HepG2 (cell line): Measurements from ENCODE around the gene RHBDD2. TPM values are rescaled to one million over a fixed set of nuclear protein-coding genes. Genes with fewer than 3 reads are reported as not detected.

Experiments used
- ATF1 ChIP-seq: IDR thresholded peaks from 2 replicates; pipeline ENCODE4 v1.6.1; 2016; ENCODE audit warnings: mild to moderate bottlenecking, control low read depth
- CEBPB ChIP-seq: IDR thresholded peaks from 2 replicates; pipeline ENCODE4 v1.6.1; 2011; ENCODE audit warnings: low read depth, low read length, improper control_type of control experiment, borderline replicate concordance
- ELK4 ChIP-seq: sonication (generic); formaldehyde crosslinking; IDR thresholded peaks from 2 replicates; pipeline ENCODE4 v1.9.0; 2021; ENCODE audit warnings: missing genetic modification reagents, borderline replicate concordance
- EZH2 ChIP-seq: conservative IDR thresholded peaks from 2 replicates; pipeline ENCODE4 v1.6.1; 2012; ENCODE audit warnings: mild to moderate bottlenecking, low read depth, low read length, moderate library complexity
- HOMEZ ChIP-seq: IDR thresholded peaks from 2 replicates; pipeline ENCODE4 v1.6.1; 2016; ENCODE audit warnings: low read depth
- MNT ChIP-seq: fragments of 450-650 bp; IDR thresholded peaks from 2 replicates; pipeline ENCODE4 v1.6.1; 2016
- NAIF1 ChIP-seq: sonication (generic); formaldehyde crosslinking; IDR thresholded peaks from 2 replicates; pipeline ENCODE4 v1.5.0; 2020; ENCODE audit warnings: mild to moderate bottlenecking, missing genetic modification reagents, borderline replicate concordance
- SALL1 ChIP-seq: sonication (generic); formaldehyde crosslinking; IDR thresholded peaks from 2 replicates; pipeline ENCODE4 v1.8.0; 2022; ENCODE audit warnings: mild to moderate bottlenecking, missing genetic modification reagents
- SRSF4 ChIP-seq: fragments of 200-400 bp; formaldehyde crosslinking; IDR thresholded peaks from one replicate; pipeline ENCODE4 v1.6.1; 2018; ENCODE audit warnings: mild to moderate bottlenecking, low read depth, low read length, moderate library complexity; ENCODE audit not compliant: poor library complexity, severe bottlenecking
- SSRP1 ChIP-seq: IDR thresholded peaks from 2 replicates; pipeline ENCODE4 v1.6.1; 2016; ENCODE audit warnings: control low read depth
- ZBTB7B ChIP-seq: sonication (generic); formaldehyde crosslinking; IDR thresholded peaks from 2 replicates; pipeline ENCODE4 v1.4.0; 2020; ENCODE audit warnings: missing genetic modification reagents
- ZMYM3 ChIP-seq: sonication (generic); formaldehyde crosslinking; IDR thresholded peaks from 2 replicates; pipeline ENCODE4 v1.5.1; 2020; ENCODE audit warnings: mild to moderate bottlenecking, missing genetic modification reagents
- ZMYM4 ChIP-seq: sonication (generic); formaldehyde crosslinking; IDR thresholded peaks from 2 replicates; pipeline ENCODE4 v1.8.1; 2023; ENCODE audit warnings: mild to moderate bottlenecking, missing genetic modification reagents
- ZNF281 ChIP-seq: sonication (generic); formaldehyde crosslinking; IDR thresholded peaks from 2 replicates; pipeline ENCODE4 v1.4.0; 2020; ENCODE audit warnings: missing genetic modification reagents, borderline replicate concordance
- ZNF550 ChIP-seq: sonication (generic); formaldehyde crosslinking; IDR thresholded peaks from 2 replicates; pipeline ENCODE4 v1.4.0; 2020; ENCODE audit warnings: mild to moderate bottlenecking, missing genetic modification reagents, borderline replicate concordance
- ZNF704 ChIP-seq: sonication (generic); formaldehyde crosslinking; IDR thresholded peaks from 2 replicates; pipeline ENCODE4 v1.8.1; 2023; ENCODE audit warnings: mild to moderate bottlenecking, inconsistent platforms, moderate library complexity, missing genetic modification reagents, borderline replicate concordance
- ZNF816 ChIP-seq: sonication (generic); formaldehyde crosslinking; IDR thresholded peaks from 2 replicates; pipeline ENCODE4 v1.8.0; 2022; ENCODE audit warnings: missing genetic modification reagents, mild to moderate bottlenecking, borderline replicate concordance
- ZSCAN22 ChIP-seq: sonication (generic); formaldehyde crosslinking; IDR thresholded peaks from 2 replicates; pipeline ENCODE4 v1.4.0; 2020; ENCODE audit warnings: mild to moderate bottlenecking, missing genetic modification reagents
- polyA plus RNA-seq, 8 experiments: library from polyadenylated mRNA; depleted of rRNA in 3 of 8; stranded (reverse) in 7 of 8; unstranded in 1 of 8; fragments of >200 nt; fragmentation: Illumina TruSeq in 4 of 8; extraction: Trizol in 4 of 8; gene quantifications; 2 replicates each; pipeline versions ENCODE4 v1.2.1 to v1.2.3, GENCODE V29; 2011 to 2016; ENCODE audit warnings: low read depth in 4 of 8, missing spikeins in 1 of 8, mixed read lengths in 1 of 8; ENCODE audit not compliant: insufficient read depth in 1 of 8
- total RNA-seq, 5 experiments: library from RNA; depleted of rRNA; stranded (reverse); fragments of >200 nt; fragmentation: Illumina TruSeq; extraction: Trizol; gene quantifications; 2 replicates each; pipeline ENCODE4 v1.2.3, GENCODE V29; 2016; ENCODE audit warnings: low read depth in 1 of 5

The RHBDD2 gene
- total and polyA plus RNA-seq, 2 of the 13 experiments (the other 11 are each of a cell fraction or from before 2014, with no cell fraction given): 23.1 to 26.4 TPM

- TF ChIP-seq ZNF704 (CRISPR knock-in tag) (peak; percentile 66; the same call in 1 of the 2 replicates), ELK4 (CRISPR knock-in tag) (no peak), SRSF4 (no peak), EZH2 (no peak), ZSCAN22 (CRISPR knock-in tag) (no peak), ZNF281 (CRISPR knock-in tag) (no peak), ZNF550 (CRISPR knock-in tag) (no peak), CEBPB (no peak), ZNF816 (CRISPR knock-in tag) (no peak), NAIF1 (CRISPR knock-in tag) (no peak), MNT (no peak), SALL1 (CRISPR knock-in tag) (peak; percentile 85), ZMYM3 (peak; percentile 34; the same call in 1 of the 2 replicates), HOMEZ (CRISPR knock-in tag) (no peak), SSRP1 (no peak), ATF1 (CRISPR knock-in tag) (no peak), ZMYM4 (CRISPR knock-in tag) (peak; percentile 75; the same call in 1 of the 2 replicates), ZBTB7B (CRISPR knock-in tag) (0 out of 2 replicates have a peak, but pooled peaks have one; percentile 13)
Observed at GRCh38 chr7:75878769-75879611, at the start of gene RHBDD2 (continued).
